ENCODE results near the gene UBE2V1. TPM values are rescaled to one million over a fixed set of nuclear protein-coding genes. Genes with fewer than 3 reads are reported as not detected.

The UBE2V1 gene
- total and polyA plus RNA-seq, 2 of the 13 experiments (the other 11 are each of a cell fraction or from before 2014, with no cell fraction given): 81.3 to 132 TPM

GRCh38 chr20:50152394-50153152 lies 39.6 kb upstream of the UBE2V1 start (continued):
- TF ChIP-seq, protein P1, sequence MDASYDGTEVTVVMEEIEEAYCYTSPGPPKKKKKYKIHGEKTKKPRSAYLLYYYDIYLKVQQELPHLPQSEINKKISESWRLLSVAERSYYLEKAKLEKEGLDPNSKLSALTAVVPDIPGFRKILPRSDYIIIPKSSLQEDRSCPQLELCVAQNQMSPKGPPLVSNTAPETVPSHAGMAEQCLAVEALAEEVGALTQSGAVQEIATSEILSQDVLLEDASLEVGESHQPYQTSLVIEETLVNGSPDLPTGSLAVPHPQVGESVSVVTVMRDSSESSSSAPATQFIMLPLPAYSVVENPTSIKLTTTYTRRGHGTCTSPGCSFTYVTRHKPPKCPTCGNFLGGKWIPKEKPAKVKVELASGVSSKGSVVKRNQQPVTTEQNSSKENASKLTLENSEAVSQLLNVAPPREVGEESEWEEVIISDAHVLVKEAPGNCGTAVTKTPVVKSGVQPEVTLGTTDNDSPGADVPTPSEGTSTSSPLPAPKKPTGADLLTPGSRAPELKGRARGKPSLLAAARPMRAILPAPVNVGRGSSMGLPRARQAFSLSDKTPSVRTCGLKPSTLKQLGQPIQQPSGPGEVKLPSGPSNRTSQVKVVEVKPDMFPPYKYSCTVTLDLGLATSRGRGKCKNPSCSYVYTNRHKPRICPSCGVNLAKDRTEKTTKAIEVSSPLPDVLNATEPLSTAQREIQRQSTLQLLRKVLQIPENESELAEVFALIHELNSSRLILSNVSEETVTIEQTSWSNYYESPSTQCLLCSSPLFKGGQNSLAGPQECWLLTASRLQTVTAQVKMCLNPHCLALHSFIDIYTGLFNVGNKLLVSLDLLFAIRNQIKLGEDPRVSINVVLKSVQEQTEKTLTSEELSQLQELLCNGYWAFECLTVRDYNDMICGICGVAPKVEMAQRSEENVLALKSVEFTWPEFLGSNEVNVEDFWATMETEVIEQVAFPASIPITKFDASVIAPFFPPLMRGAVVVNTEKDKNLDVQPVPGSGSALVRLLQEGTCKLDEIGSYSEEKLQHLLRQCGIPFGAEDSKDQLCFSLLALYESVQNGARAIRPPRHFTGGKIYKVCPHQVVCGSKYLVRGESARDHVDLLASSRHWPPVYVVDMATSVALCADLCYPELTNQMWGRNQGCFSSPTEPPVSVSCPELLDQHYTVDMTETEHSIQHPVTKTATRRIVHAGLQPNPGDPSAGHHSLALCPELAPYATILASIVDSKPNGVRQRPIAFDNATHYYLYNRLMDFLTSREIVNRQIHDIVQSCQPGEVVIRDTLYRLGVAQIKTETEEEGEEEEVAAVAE (CRISPR knock-in tag; IDR thresholded peaks at IDR 0.05; ENCODE audit: borderline replicate concordance): no peak
- no peak for TF ChIP-seq MAF1 (CRISPR knock-in tag; IDR thresholded peaks at IDR 0.05; ENCODE audit: borderline replicate concordance)
- TF ChIP-seq, protein P2, sequence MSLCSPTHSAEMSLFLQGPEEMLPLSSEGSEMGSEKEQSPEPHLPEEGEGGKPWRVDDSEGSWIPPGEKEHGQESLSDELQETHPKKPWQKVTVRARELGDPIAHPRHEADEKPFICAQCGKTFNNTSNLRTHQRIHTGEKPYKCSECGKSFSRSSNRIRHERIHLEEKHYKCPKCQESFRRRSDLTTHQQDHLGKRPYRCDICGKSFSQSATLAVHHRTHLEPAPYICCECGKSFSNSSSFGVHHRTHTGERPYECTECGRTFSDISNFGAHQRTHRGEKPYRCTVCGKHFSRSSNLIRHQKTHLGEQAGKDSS (CRISPR knock-in tag; IDR thresholded peaks at IDR 0.05; ENCODE audit: borderline replicate concordance, low read depth): 0 out of 2 replicates have a peak, but pooled peaks have one; percentile 36
- TF ChIP-seq MEF2D (CRISPR knock-in tag; IDR thresholded peaks at IDR 0.05): peak; percentile 79
- TF ChIP-seq ZZZ3 (CRISPR knock-in tag; IDR thresholded peaks at IDR 0.05; ENCODE audit: borderline replicate concordance): no peak
- TF ChIP-seq ZNF550 (CRISPR knock-in tag; IDR thresholded peaks at IDR 0.05; ENCODE audit: borderline replicate concordance): 0 out of 2 replicates have a peak, but pooled peaks have one; percentile 23
- TF ChIP-seq ZNF17 (CRISPR knock-in tag; IDR thresholded peaks at IDR 0.05): no peak
- peak; percentile 20; the same call in 1 of the 2 replicates for TF ChIP-seq RAD21 (CRISPR knock-in tag; IDR thresholded peaks at IDR 0.05)
- TF ChIP-seq ZNF879 (CRISPR knock-in tag; IDR thresholded peaks at IDR 0.05): no peak
- TF ChIP-seq HDAC1 (CRISPR knock-in tag; IDR thresholded peaks at IDR 0.05): peak; percentile 15; the same call in 1 of the 2 replicates
- TF ChIP-seq DRAP1 (CRISPR knock-in tag; IDR thresholded peaks at IDR 0.05): 0 out of 2 replicates have a peak, but pooled peaks have one; percentile 38
- 0 out of 2 replicates have a peak, but pooled peaks have one; percentile 23 for TF ChIP-seq SMC3 (IDR thresholded peaks at IDR 0.05; ENCODE audit: low read length)
- TF ChIP-seq ZNF337 (CRISPR knock-in tag; IDR thresholded peaks at IDR 0.05; ENCODE audit: borderline replicate concordance, low read depth): 0 out of 2 replicates have a peak, but pooled peaks have one; percentile 26
- TF ChIP-seq ZFP36L2 (CRISPR knock-in tag; IDR thresholded peaks at IDR 0.05): no peak
- 0 out of 2 replicates have a peak, but pooled peaks have one; percentile 19 for TF ChIP-seq ZNF563 (CRISPR knock-in tag; IDR thresholded peaks at IDR 0.05)
- 0 out of 2 replicates have a peak, but pooled peaks have one; percentile 81 for TF ChIP-seq ZNF280D (CRISPR knock-in tag; IDR thresholded peaks at IDR 0.05)
- no peak for TF ChIP-seq BRD4 (CRISPR knock-in tag; IDR thresholded peaks at IDR 0.05)
